ENCODE results near the gene SAFB2. TPM values are rescaled to one million over a fixed set of nuclear protein-coding genes. Genes with fewer than 3 reads are reported as not detected.

Gene SAFB2
- total and polyA plus RNA-seq, 11 donors = 14.2 to 56.7 (median 44.2) TPM

- ATAC-seq (no peak), DNase-seq (no peak)
- Histone ChIP-seq H3K27me3 (no peaks in the 10 kb centered on the region), H3K27ac (no peak overlapping the region), H3K9me3 (no peaks in the 10 kb centered on the region), H3K4me1 (peaks cover 0 to 11% (median 0%) of the 10 kb centered on the region in 12 donors), H3K4me3 (no peak overlapping the region), H3K36me3 (peaks cover 7 to 93% (median 92%) of the 10 kb centered on the region in 9 donors)
- intact Hi-C loops (cut with DNase I) = no loop called here
- TF ChIP-seq POLR2A (IDR thresholded peaks at IDR 0.05) (no peak), CTCF (IDR thresholded peaks at IDR 0.05) (no peak)
- WGBS, 4 donors = 93 to 97% (median 95%) methylated on average over 10 of the region's 10 CpGs
Observed at GRCh38 chr19:5608291-5608690, 14.3 kb downstream of the SAFB2 start.

GRCh38 chr19:5607318-5608275, 15.0 kb downstream of the SAFB2 start:
- 85 to 89% (median 88%) methylated on average over 16 of the region's 16 CpGs for WGBS, 4 donors
- Histone ChIP-seq H3K36me3 (peaks cover 4 to 93% (median 92%) of the 10 kb centered on the region in 9 donors), H3K27me3 (no peaks in the 10 kb centered on the region), H3K4me3 (no peak overlapping the region), H3K9me3 (no peaks in the 10 kb centered on the region), H3K27ac (no peak overlapping the region), H3K4me1 (peaks cover 0 to 9% (median 0%) of the 10 kb centered on the region in 12 donors)
- intact Hi-C loops (cut with DNase I) = no loop called here
- ATAC-seq (peak in 2 of 4 donors; percentile 53 to 62), DNase-seq (no peak)
- TF ChIP-seq CTCF (IDR thresholded peaks at IDR 0.05) (no peak), POLR2A (IDR thresholded peaks at IDR 0.05) (no peak)

- peaks cover 0 to 6% (median 0%) of the 10 kb centered on the region in 12 donors for H3K4me1 ChIP-seq
- no peak for ATAC-seq
- TF ChIP-seq CTCF (IDR thresholded peaks at IDR 0.05) (no peak), POLR2A (IDR thresholded peaks at IDR 0.05) (no peak)
- intact Hi-C loops (cut with DNase I) = no loop called here
- H3K36me3 ChIP-seq = peaks cover 3 to 100% (median 99%) of the 10 kb centered on the region in 9 donors
- no peaks in the 10 kb centered on the region for H3K9me3 ChIP-seq
- H3K27ac ChIP-seq = no peak overlapping the region
- DNase-seq = no peak
- H3K27me3 ChIP-seq = no peaks in the 10 kb centered on the region
- WGBS, 4 donors = 69 to 77% (median 74%) methylated on average over 3 of the region's 3 CpGs
- no peak overlapping the region for H3K4me3 ChIP-seq
Observed at GRCh38 chr19:5605362-5605761, 17.2 kb downstream of the SAFB2 start.

GRCh38 chr19:5603626-5604025, 18.9 kb downstream of the SAFB2 start:
- Histone ChIP-seq H3K27ac (no peak overlapping the region), H3K27me3 (no peaks in the 10 kb centered on the region), H3K4me3 (no peak overlapping the region), H3K9me3 (no peaks in the 10 kb centered on the region), H3K4me1 (peaks cover 0 to 11% (median 0%) of the 10 kb centered on the region in 12 donors), H3K36me3 (peaks cover 0 to 100% (median 99%) of the 10 kb centered on the region in 9 donors)
- no peak for TF ChIP-seq POLR2A (IDR thresholded peaks at IDR 0.05)
- TF ChIP-seq CTCF (IDR thresholded peaks at IDR 0.05) = no peak
- no peak for ATAC-seq
- 86 to 90% (median 88%) methylated on average over 5 of the region's 5 CpGs for WGBS, 4 donors
- no peak for DNase-seq
- intact Hi-C loops (cut with DNase I) = no loop called here
